OCI-LY3 (cell line): ENCODE measurements around the gene HECW1.

Source experiments
- EZH2phosphoT487 ChIP-seq: fragments of 200-600 bp; shearing (Covaris generic); IDR thresholded peaks from 2 replicates; pipeline ENCODE4 v1.6.1; 2018; ENCODE audit warnings: antibody characterized with exemption, mixed run types, low read depth
- TF ChIP-seq, protein P1 (sequence below): fragments of 200-600, 300-600 bp; sonication (generic); IDR thresholded peaks from 2 replicates; pipeline ENCODE4 v1.5.1; 2014; ENCODE audit warnings: antibody characterized with exemption, low read length, low read depth

DNA sequence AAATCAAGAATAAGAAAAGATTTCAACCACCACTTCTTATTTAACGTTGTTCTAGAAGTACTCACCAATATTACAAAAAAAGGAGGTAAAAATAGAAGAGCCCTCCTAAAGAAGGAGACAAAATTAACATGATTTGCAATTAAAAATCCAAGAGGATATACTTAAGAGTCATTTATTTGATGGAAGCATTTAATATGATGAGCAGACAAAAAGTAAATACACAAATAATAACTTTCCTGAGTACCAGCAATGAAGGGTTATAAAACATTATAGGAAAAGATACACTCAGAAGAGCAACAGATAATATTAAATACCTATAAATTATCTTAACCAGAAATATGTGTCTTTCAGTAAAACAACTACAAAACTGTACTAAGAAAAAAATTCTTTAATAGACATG is 363.5 kb downstream of the HECW1 start:
- TF ChIP-seq, protein P1, sequence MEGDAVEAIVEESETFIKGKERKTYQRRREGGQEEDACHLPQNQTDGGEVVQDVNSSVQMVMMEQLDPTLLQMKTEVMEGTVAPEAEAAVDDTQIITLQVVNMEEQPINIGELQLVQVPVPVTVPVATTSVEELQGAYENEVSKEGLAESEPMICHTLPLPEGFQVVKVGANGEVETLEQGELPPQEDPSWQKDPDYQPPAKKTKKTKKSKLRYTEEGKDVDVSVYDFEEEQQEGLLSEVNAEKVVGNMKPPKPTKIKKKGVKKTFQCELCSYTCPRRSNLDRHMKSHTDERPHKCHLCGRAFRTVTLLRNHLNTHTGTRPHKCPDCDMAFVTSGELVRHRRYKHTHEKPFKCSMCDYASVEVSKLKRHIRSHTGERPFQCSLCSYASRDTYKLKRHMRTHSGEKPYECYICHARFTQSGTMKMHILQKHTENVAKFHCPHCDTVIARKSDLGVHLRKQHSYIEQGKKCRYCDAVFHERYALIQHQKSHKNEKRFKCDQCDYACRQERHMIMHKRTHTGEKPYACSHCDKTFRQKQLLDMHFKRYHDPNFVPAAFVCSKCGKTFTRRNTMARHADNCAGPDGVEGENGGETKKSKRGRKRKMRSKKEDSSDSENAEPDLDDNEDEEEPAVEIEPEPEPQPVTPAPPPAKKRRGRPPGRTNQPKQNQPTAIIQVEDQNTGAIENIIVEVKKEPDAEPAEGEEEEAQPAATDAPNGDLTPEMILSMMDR: no peak
- TF ChIP-seq EZH2phosphoT487: no peak
